HG03039 (cell line): Measurements from ENCODE around the gene ZNF229.
"Not testable (repeated sequence)": the region's sequence is repeated elsewhere in the genome, so short reads cannot be mapped to it uniquely, and the experiment has no call there.

Experiments
- ATAC-seq: cut with Tn5 transposase; IDR thresholded peaks from one replicate; pipeline ENCODE4 v1.9.1; 2021; ENCODE audit warnings: mild to moderate bottlenecking, moderate library complexity; ENCODE audit not compliant: unreplicated experiment

The ZNF229 gene

GRCh38 chr19:44447916-44448674, at the start of gene ZNF229:
Gene ZNF229 (minus strand): TSS chr19:44448472. CDS start chr19:44442847, 5,625 bp downstream.
- ATAC-seq, result no peak

GRCh38 chr19:44496711-44497110, 48.4 kb upstream of the ZNF229 start:
- ATAC-seq, result no peak

GRCh38 chr19:44476559-44477408, 28.5 kb upstream of the ZNF229 start:
- ATAC-seq, result no peak

GRCh38 chr19:44468730-44469129, 20.5 kb upstream of the ZNF229 start:
- not testable (repeated sequence) for ATAC-seq

- not testable (repeated sequence) for ATAC-seq
Measured at GRCh38 chr19:44462600-44463286, 14.5 kb upstream of the ZNF229 start.

- ATAC-seq, result not testable (repeated sequence)
Measured at GRCh38 chr19:44456016-44456415, 7.7 kb upstream of the ZNF229 start.

GRCh38 chr19:44455100-44455499, 6.8 kb upstream of the ZNF229 start:
- no peak for ATAC-seq

GRCh38 chr19:44452367-44452766, 4.1 kb upstream of the ZNF229 start:
- ATAC-seq, result no peak

GRCh38 chr19:44451687-44452086, 3.4 kb upstream of the ZNF229 start:
- no peak for ATAC-seq

- no peak for ATAC-seq
Measured at GRCh38 chr19:44438441-44438840, 9.8 kb downstream of the ZNF229 start.

GRCh38 chr19:44435441-44435840, 12.8 kb downstream of the ZNF229 start:
- ATAC-seq, result no peak

GRCh38 chr19:44430956-44431355, 17.3 kb downstream of the ZNF229 start:
- ATAC-seq, result no peak

GRCh38 chr19:44415553-44415952, 32.7 kb downstream of the ZNF229 start:
- not testable (repeated sequence) for ATAC-seq

- ATAC-seq, result no peak
Measured at GRCh38 chr19:44401139-44402115, 46.8 kb downstream of the ZNF229 start, which contains the start of gene ZNF285. Gene ZNF285 (minus strand): TSS chr19:44401608. CDS start chr19:44397213, 4,395 bp downstream.

GRCh38 chr19:44389268-44389667, 59.0 kb downstream of the ZNF229 start:
- not testable (repeated sequence) for ATAC-seq
